WTC11 (cell line): ENCODE data around the gene VWA8.

Experiments
- ATF3 ChIP-seq: sonication (generic); formaldehyde crosslinking; conservative IDR thresholded peaks from 2 replicates; pipeline ENCODE4 v1.8.1; 2022; ENCODE audit warnings: mild to moderate bottlenecking, missing genetic modification reagents
- CTCF ChIP-seq: fragments of 200-600 bp; IDR thresholded peaks from 2 replicates; pipeline ENCODE4 v1.8.0; 2022; ENCODE audit warnings: antibody characterized with exemption
- MYBL2 ChIP-seq: sonication (generic); formaldehyde crosslinking; IDR thresholded peaks from 2 replicates; pipeline ENCODE4 v1.8.1; 2023; ENCODE audit warnings: mild to moderate bottlenecking, moderate library complexity, missing genetic modification reagents
- STAT6 ChIP-seq: sonication (generic); formaldehyde crosslinking; conservative IDR thresholded peaks from 2 replicates; pipeline ENCODE4 v1.8.1; 2023; ENCODE audit warnings: mild to moderate bottlenecking, low read depth, missing genetic modification reagents, moderate library complexity
- TEAD1 ChIP-seq: sonication (generic); formaldehyde crosslinking; IDR thresholded peaks from 2 replicates; pipeline ENCODE4 v1.8.0; 2022; ENCODE audit warnings: mild to moderate bottlenecking, missing genetic modification reagents
- TP53 ChIP-seq: sonication (generic); formaldehyde crosslinking; IDR thresholded peaks from 2 replicates; pipeline ENCODE4 v1.8.1; 2023; ENCODE audit warnings: mild to moderate bottlenecking, missing genetic modification reagents
- USF2 ChIP-seq: sonication (generic); formaldehyde crosslinking; IDR thresholded peaks from 2 replicates; pipeline ENCODE4 v1.8.1; 2023; ENCODE audit warnings: mild to moderate bottlenecking, missing genetic modification reagents, moderate library complexity
- ZBTB21 ChIP-seq: sonication (generic); formaldehyde crosslinking; IDR thresholded peaks from 2 replicates; pipeline ENCODE4 v1.8.1; 2023; ENCODE audit warnings: mild to moderate bottlenecking, missing genetic modification reagents, borderline replicate concordance
- ZNF121 ChIP-seq: sonication (generic); formaldehyde crosslinking; IDR thresholded peaks from 2 replicates; pipeline ENCODE4 v1.8.0; 2023; ENCODE audit warnings: missing genetic modification reagents
- ZNF138 ChIP-seq: sonication (generic); formaldehyde crosslinking; conservative IDR thresholded peaks from 2 replicates; pipeline ENCODE4 v1.8.1; 2022; ENCODE audit warnings: mild to moderate bottlenecking, moderate library complexity, missing genetic modification reagents
- ZNF263 ChIP-seq: sonication (generic); formaldehyde crosslinking; IDR thresholded peaks from 2 replicates; pipeline ENCODE4 v1.8.1; 2022; ENCODE audit warnings: low read depth, mild to moderate bottlenecking, moderate library complexity, missing genetic modification reagents
- ZNF396 ChIP-seq: fragments of 250-450 bp; sonication (Bioruptor Pico); IDR thresholded peaks from 2 replicates; pipeline ENCODE4 v1.8.0; 2021; ENCODE audit warnings: mild to moderate bottlenecking, moderate library complexity, borderline replicate concordance
- ZNF671 ChIP-seq: fragments of 250-450 bp; sonication (Bioruptor Pico); IDR thresholded peaks from 2 replicates; pipeline ENCODE4 v1.8.0; 2021; ENCODE audit warnings: mild to moderate bottlenecking

GRCh38 chr13:41742917-41743552 lies 217.9 kb downstream of the VWA8 start:
- TF ChIP-seq CTCF, result no peak
- TF ChIP-seq USF2 (CRISPR knock-in tag), result no peak
- no peak for TF ChIP-seq MYBL2 (CRISPR knock-in tag)
- TF ChIP-seq ZNF396 (CRISPR knock-in tag), result no peak
- TF ChIP-seq ZNF263, result no peak
- no peak for TF ChIP-seq TP53 (CRISPR knock-in tag)
- TF ChIP-seq ZNF121 (CRISPR knock-in tag), result no peak
- no peak for TF ChIP-seq ZNF138 (CRISPR knock-in tag)
- TF ChIP-seq STAT6 (CRISPR knock-in tag), result no peak
- TF ChIP-seq ATF3, result no peak
- TF ChIP-seq ZBTB21, result no peak
- no peak for TF ChIP-seq ZNF671
- no peak for TF ChIP-seq TEAD1
